Activated gamma-delta T cell treated with anti-CD3 and anti-CD28 coated beads, Interleukin-2, amount 50 U/mL, for 16 hours (primary cell): ENCODE measurements around the gene GRID1.

Experiments used
- DNase-seq: peaks from one replicate; pipeline ENCODE4 v3.0.0-alpha.2; 2020; ENCODE audit warnings: low read depth

The GRID1 gene

DNA sequence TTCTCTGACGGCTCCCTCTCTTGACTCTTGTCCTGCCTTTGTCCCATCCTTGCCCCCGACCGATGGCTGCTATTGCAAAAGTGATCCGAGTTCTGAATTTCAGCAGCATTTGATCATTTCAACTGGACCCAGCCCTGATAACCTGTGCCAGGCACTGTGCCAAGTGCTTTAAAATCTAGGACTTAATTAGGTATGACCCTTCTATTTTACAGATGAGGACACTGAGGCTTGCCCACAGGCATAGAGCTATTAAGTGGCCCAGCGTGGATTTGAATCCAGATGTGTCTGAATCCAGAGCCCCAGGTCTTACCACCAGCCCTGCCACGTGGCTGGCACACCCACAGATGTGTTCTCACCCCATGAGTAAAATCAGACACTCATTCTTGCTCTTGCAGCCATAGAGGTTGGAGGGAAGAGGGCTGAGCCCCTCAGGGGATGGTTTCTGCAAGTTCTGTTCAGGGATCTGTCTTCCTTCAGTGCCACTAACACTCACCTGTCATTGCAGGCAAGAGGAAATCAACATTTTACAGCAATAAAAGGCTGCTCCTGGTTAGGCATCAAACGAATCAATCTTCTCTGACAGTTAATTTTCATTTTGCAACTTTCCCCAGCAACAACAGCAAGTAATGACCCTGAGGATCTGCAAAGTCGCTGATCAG lies 101.2 kb downstream of the GRID1 start:
- DNase-seq = no peak

DNA sequence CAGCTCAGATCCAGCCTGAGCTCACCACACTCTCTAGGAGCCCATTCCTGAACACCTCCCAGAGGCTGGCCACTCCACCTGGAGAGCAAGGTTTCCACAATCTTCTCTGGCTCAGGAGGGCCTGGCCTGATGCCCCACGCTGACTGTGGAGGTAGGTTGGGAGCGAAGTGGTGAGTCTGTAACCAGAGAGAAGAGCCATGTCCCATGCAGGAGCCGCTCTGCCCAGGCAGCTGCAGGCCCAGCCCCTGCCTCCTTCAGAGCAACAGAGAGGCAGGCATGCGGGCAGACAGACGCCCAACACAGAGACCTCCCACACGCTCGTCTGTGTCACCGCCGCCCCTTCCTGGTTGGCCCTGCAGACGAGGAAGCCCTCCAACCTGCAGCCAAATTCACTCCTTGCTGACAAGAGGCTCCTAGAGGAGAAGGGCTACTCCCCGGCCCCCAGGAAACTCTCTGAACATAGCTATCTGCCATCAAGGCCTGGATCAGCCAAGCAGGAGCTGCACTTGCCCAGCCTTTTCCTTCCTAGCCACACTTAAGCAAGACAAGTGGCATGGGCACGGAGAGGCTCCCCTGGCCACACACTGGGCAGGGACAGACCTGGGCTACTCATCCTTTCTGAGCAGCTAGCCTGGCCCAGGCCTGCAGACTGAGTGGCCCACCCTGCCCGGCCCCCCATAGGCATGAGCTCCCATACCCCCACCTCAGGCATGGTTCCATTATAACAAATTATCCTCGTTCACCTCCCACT lies 101.9 kb downstream of the GRID1 start:
- no peak for DNase-seq

DNA sequence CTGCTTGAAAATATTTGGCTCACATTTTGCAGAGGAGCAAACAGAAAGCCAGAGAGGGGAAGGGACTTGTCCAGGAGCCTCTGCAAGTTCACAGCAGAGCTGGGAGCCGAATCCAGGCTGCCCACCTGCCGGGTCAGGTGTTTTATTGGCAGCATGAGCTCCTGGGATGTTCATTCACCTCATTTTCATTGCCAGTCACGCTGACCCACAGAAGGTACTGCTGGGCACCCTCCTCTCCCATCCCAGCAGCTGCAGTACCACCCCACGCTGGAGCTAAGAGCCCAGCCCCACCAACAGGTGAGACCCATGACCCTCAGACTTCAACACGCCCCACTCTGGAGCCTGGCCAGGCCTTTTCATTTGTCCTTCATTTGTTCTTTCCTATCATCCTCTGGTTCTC lies 102.7 kb downstream of the GRID1 start:
- no peak for DNase-seq

DNA sequence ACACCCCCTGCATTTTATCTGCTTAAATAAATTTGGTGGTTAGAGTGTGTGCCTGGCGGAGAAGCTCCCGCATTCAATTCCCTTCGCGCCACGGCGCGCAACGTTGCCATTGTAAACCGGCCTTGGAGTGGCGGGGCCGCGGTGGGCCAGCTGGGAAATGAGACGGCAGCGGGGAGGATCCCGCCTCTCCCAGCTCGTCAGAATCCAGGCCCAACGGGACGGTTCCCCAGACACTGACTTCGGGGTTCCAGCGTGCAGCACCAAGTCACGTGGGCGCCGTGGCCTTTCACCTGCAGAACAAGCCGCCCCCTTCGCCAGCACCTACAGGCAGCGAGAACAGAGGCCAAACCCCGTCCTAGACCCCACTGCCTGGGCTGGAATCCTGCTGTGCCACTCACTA lies 103.4 kb downstream of the GRID1 start:
- no peak for DNase-seq

DNA sequence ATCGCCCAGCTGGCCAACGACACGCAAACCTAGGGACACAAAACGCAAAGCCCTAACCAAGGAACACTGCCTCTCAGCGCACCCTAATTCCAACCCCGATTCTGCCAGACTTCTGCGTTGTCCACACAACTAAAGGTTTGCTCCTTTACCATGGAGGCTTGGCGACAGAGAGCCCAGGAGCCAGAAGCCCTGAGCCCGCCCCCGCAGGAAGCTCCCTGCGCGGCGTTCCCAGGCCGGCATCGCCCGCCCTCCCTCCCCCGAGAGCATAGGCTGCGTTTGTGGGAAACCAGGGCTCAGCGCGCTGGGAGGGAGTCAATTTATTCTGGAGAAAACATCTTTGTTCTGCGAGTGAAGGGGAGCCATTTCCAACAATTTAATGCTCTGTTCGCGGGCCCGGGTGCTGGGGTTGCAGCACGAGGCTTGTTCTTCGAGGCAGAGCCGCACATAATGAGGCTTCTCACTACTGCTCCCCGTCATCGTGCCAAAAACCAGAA lies 103.9 kb downstream of the GRID1 start:
- no peak for DNase-seq

DNA sequence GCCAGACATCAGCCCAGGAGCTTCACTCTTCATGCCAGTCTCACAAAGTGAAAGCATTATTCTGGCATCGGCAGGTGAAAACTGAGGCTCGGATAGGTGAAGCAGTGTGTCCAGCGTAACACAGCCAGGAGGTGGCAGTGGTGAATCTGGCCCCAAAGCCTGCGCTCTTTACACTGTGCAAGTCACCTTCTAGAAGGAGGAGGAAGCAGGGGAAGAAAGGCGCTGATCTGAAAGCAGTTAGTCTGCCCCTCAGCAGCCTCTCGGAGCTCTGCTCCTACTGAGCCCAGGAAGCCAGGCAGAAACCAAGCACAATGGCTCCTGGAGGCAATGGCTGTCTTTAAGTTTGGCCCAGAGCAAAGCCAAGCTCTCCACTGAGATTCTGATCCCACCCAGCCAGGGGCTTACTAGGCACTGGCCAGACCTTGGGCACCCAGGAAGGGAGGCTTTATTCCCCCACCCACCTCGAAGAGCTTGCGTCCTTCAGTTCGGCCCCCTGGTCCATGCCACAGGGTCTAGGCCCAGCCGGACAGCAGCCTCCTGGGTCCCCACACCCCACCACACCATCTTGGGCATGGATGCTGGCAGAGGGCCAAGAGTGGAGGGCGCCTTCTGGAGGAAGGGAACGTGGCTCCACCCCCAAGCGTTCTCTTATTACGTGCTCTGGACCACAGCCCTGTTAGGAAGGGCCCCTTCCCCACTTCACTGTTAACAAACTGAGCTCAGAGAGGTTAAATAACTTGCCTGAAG lies 104.5 kb downstream of the GRID1 start:
- no peak for DNase-seq

DNA sequence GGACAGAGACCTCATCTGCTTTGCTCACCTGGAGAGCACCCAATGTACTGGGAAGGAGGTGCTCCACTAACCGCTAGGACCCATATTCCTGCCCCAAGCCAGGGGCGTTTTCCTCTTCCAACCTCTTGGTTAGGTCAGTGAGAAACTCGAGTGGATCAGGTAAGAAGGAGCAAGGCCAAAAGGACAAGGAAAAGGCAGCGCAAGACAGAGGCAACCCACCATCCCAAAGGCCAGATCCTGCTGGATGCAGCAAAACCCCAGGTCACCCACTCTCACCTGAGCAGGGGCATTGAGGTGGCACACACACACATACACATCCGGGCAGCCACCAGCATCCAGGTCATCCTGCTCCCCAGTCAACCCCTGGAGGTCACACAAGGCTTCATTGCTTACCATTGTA lies 105.1 kb downstream of the GRID1 start:
- DNase-seq = no peak

DNA sequence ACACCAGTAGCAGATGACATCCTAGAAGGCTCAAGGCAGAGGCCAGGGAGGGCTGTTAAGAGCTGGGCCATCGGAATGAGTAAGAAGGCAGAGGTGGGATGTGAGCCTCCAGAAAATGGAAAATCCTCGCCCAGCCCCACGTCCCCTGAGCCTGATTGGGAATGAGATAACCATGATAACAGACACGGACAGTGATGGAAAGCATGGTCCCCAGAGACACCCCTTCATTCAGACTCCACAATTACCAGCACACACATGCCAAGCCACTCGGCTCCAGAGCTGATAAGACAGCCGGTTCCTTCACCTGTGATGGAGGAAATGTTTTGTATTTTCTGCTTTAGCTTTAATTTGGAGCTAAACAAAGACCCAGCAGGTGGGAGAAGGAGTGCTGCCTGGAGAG lies 106.0 kb downstream of the GRID1 start:
- DNase-seq = no peak

DNA sequence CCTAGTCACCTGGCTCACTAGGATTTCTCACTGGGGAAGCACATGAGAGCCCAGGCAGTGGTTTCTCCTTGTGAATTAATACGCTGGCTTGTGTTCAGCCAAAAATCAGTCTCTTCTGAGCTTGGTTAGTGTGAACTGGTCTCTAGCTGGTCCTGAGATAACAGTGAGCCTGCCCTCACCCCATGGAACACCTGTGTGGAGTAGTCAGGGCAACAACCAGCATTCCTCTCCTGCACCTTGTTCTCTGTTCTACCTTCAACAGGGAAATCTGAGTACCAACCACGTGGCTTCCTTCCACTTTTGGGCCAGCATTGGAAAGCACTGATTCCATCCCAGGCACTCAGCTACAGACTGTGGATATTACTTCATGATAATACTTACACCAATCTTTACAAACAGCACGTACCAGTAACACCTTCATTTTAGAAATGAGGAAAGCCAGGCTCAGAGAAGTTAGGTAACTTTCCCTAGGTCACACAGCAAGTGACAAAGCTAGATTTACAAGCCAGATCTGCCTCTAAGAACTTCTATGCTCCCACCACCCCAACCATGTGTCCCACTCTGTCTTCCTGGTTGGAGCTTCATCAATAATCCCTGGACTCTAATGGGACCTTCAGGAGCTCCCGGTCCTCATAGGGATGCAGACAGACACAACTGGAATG lies 106.6 kb downstream of the GRID1 start:
- no peak for DNase-seq

DNA sequence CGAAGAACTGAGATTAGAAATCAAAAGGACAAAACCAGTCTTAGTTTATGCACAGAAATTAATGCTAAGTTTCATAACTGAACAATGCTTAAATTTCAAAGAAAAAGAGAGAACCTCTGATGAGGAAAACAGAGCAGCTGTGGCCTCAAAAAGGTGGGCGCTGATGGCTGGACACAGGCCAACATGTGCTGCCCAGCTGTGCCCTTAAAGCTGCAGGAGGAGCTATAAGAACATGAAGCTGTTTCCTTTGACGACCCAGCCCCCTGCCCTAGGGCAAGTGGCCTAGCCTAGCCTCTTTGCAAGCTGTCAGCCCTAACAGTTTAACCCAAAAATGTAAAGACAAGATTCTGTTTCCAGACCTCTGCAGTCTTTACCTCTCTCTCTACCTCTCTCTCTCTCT lies 107.7 kb downstream of the GRID1 start:
- no peak for DNase-seq

DNA sequence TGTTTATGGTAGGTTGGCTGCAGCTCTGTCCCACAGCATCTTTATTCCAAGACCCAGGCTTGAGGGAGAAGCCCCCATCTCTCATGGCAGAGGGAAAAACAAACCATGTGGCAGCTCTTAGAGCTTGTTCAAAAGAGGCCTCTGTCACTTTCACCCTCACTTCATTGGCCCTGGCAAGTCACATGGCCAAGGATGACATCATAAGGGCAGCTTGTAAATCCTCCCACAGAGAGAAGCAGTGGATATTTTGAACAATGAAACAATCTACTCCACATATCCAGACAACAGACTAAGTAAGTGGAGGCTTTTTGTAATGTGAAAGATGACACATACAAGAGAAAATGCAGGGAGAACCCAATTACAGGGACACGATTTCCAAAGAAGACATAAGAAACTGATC lies 108.1 kb downstream of the GRID1 start:
- DNase-seq = no peak

DNA sequence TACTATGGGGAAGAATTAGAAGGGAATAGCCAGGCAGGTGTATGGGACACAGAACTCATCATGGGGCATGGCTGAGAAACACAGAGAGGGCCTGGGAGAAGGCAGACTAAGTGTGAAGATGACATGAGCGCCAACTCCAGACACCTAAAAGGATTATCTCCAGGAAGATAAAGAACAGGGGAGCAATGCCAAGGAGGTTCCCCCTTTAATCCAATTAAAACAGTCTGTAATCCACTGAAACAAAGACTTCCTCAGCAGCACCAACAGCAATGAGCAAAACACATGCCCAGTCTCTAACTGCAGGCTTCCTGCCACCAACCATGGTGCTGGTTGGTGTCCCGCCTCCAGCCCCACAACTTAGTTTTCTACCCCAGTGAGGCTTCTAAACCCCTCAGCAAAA lies 108.9 kb downstream of the GRID1 start:
- DNase-seq = no peak

DNA sequence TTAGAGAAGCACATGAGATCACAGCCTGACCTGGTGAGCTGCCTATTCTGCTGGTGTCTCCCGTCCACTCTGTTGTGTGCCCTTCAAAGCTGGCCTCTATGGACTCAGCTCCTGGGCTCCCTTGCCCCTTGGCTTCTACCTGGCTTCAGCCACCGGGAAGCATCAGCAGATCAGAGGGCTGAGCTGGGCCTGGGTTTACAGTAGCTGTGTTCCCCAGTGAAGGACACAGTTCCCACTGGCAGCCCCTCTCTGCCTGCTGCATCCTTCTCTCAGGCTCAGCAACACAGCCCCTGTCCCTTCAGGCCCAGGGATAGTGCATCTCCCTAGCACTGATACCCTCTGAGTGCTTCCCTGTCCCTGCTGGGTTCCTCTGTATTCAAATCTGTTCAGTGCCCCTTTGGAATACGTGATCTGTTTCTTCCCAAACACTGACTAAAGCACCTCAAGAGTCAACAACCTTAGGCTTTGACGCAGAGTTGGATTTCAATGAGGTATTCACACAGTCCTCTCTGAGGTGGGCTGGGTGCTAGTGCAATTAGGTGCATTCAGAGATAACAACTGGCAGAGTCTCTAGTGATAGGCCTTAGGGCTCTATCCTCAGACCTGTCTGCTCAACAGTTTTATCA lies 109.8 kb downstream of the GRID1 start:
- DNase-seq = no peak

DNA sequence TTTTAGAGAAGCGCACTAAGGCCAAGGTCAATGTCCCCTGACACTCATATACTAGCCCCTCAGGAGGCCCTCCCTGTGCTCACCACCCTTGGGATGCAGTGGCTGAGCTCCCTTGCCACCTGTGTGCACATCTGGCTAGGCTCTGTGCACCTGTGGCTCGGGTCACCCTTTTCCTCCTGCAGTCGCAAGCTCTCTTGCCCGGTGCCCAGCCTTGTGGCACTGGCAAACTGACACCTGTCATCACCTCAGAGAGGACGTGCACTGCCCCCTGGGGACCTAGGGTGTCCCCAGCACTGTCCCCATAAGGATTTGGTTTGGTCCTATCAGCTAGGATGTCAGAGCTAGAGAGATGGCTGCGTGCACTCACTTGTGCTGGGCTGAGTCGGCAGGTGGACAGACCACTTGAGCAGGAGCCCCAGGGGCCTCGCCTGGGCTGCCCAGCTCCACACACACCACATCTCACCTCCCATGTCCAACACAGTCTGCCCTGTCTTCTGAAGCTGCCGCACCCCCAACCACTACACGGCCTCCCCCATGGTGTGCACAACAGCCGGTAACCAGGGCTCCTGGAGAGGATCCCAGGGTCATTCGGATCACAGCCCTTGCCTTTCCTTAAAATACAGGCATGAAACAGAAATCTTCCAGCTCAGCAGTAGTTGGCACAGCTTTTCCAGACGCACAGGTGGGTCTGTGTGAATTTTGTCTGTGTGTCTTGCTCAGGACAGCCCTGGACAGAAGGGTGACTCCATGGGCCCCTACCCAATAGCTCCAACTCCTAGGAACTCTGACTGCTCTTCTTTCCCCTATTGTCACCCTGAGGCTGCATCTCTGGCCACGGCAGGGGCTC lies 111.0 kb downstream of the GRID1 start:
- DNase-seq = no peak

DNA sequence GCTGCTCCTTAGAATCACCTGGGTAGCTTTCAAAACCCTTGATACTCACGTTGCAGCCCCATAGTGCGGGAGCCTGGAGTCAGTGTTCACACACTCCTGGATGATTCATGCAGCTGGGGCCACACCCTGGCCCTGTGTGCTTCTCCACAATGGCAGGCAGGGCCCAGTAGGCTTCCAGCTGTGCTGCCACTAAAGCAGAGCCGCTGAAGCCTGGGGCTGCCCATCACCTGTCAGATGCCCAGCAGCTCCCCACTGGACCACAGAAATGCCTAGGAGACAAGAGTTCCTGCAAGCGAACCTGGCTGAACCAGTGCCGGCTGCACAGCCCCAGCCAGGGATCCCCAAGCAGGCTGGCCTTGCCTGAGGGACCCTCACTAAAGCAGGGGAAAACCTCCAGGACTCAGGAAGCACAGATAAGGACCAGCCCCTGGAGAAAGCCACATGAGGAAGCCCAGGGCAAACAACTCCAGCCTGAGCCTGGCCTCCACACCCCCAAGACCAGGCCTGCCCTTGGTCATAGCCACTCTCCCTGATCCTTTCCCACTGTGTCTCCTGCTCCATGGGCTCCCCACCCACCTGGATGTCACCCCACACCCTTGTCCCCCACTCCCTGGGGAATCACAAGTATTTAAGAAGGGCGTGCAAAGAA lies 111.9 kb downstream of the GRID1 start:
- DNase-seq = no peak

DNA sequence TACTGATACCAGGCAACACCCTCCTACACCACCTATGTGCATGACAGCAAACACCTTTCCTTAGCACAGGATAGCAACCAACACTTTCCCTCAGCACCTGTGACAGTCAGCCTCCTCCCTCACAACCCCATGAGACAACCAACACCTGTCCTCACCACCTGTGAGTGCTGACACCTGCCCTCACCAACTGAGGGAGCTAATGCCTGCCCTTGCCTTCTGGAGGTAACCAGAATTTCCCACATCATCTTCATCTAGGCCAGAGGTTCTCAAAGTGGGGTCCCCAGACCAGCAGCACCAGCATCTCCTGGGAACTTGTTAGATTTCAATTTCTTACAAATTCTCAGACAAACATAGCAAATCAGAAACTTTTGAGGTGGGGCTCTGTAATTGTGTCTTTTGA lies 112.5 kb downstream of the GRID1 start:
- DNase-seq = no peak

DNA sequence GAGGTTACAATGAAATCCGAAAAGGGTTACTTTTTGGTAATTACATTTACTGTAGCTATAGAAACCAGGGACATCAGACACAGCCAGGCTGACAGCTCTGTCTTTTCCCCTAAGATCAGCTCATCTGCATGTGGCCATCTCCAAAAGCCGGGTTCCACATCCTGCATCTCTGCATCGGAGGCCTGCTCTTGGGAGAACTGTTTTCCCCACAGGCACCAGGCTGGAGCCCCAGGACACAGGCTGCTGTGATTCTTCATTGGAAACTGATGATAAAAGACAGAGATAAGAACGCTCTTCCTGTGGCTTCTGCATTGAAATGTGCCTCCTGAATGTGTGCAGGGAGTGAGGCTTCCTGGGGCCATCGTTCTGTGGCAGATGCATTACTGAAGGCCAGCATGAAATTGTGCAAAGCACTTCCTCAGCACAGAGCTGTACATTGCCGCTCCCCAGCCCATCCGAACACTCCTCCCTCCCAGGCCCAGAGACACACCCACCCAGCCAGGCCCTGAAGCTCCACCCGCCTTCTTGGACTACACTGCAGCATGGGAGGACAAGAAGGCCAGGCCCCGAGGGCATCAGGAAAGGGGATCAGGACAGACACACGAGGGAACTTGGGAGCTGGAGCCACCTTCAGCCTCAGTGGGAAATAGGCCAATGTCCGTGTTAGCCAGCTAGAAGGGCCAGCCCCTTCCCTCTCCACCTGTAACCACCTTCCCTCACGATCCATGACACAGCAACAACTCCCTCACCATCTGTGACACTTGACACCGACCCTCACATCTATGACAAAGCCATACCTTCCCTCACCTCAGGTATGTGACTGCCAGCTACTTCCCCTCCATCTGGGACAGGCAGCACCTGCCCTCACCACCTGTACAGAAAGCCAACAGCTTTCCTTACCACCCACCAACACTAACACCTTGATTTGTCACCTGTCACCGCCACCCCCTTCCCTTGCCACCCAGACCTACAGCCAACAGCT lies 113.2 kb downstream of the GRID1 start:
- DNase-seq = no peak

DNA sequence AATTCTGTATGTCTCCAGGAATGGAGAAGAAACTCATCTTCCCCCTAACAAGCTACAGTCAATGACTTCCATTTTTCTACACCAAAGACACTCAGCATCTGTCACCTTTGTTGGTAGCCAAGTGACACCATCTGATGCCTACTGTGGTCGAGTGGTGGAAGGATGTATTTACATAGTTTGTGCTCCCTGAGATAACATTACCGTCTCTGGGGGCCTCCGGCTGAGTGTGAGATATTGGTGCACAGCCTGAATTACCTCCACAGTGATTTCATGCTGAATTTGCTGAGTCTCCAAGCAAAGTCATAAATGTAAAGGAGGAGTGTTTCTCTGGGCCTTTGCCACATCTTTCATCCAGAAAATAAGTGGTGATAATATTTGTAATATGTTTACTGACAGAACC lies 114.0 kb downstream of the GRID1 start:
- no peak for DNase-seq

DNA sequence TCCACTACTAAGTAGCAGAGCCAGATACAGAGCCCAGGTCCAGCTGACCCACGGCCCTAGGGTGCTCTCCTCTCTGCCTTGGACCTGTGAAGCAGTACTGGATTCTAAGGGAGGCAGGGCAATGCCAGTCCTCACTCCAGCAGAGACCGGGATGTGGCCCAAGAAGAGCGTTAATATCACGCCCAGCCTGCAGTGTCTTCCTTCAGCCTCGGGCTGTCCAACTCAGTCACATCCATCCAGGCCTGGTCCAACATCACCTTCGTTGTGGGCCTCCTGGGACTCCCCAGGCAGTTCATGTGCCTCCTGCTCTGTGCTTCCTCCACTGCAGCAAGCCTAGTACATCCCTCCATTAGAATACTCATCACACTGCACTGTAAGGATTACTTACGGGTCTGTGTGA lies 114.5 kb downstream of the GRID1 start:
- no peak for DNase-seq
